LoVo (cell line): Measurements from ENCODE around the gene LMNTD2.

ENCODE experiments used
- DNase-seq: peaks from one replicate; pipeline ENCODE4 v3.0.0-alpha.2; 2016; ENCODE audit warnings: low spot score

LMNTD2 gene

DNA sequence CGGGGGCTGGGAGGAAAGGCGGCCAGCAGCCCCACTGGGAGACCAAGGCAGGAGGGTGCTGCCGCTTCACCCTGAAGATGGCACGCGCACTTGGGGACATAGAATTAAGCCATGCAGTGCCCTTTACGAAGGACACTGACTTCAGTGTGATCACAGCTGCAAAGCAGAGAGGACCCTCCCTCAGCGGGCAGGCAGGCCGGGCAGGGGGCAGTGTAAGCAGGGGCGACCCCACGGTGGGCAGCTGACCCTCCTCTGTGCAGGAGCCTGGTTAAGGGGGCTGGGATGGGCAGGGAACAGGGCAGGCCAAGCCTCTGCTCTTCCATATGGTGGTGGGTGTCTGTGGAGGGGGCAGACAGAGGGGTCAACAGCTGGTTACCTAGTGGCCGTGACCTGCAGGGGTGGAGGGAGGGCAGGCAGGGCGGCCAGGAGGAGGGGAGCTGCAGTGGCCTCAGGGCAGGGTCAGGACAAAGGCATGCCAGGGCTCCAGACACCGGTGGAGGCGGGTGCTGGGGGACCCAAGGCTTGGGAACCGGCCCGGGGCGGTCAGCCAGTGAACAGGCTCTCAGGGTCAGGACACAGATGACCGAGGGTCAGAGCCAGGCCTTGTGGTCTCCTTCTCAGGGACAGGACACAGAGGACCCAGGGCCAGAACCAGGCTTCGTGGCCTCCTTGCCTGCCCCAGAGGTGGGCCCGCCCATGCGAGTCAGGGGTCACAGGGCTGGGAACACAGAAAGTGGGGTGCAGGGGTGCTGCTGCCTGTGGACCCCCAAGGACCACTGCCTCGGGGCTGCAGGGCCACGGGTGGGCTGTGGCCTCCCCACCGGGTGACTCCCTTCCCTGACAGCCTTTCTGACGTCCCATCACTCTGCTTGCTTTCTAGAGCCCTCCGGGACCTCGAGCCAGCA, 7.2 kb downstream of the LMNTD2 start:
- no peak for DNase-seq

DNA sequence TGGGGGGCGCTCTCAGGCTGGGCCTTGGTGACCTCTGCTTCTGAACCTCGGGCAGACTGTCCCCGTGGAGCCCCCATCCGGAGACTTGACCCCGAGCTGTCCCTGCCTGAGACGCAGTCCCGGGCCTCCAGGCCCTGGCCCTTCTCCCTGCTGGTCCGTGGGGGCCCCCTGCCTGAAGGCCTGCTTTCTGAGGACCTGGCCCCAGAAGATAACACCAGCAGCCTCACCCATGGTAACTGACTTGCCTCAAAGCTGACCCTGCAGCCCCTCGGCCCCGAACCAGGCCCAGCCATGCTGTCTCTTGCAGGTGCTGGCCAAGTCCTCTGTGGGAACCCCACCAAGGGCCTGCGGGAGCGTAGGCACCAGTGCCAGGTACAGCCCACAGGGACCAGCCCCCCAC, 8.9 kb downstream of the LMNTD2 start:
- DNase-seq: no peak

DNA sequence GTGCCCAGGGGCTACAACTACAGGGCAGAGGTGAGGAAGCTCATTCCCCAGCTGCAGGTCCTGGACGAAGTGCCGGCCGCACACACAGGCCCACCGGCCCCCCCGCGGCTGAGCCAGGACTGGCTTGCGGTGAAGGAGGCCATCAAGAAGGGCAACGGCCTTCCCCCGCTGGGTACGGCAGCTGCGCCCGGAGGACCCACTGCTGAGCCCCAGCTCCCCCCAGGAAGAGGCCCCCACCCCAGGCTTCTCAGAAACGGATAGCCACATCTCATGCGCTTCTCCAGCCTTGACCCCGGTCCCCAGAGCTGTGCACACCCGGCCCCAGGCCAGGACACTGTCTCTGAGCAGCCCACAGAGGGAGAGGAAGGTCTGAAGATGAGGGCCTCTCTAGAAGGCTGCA, 9.4 kb downstream of the LMNTD2 start:
- no peak for DNase-seq

DNA sequence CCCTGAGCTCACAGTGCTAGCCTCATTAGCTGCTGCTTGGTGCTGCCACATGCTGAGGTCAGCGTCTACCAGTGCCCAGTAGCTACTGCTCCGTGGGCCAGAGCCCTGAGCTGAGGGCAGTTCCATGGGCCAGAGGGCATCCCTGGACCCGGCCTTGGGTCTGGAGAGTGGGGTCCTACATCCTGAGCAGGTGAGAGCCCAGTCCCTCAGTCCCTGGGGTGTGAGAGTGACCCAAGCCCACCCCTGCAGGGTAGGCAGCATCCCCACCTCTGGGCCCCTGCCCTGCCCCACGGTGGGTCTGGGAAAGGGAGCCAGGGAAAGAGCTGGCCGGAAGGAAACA, 9.8 kb downstream of the LMNTD2 start:
- no peak for DNase-seq

DNA sequence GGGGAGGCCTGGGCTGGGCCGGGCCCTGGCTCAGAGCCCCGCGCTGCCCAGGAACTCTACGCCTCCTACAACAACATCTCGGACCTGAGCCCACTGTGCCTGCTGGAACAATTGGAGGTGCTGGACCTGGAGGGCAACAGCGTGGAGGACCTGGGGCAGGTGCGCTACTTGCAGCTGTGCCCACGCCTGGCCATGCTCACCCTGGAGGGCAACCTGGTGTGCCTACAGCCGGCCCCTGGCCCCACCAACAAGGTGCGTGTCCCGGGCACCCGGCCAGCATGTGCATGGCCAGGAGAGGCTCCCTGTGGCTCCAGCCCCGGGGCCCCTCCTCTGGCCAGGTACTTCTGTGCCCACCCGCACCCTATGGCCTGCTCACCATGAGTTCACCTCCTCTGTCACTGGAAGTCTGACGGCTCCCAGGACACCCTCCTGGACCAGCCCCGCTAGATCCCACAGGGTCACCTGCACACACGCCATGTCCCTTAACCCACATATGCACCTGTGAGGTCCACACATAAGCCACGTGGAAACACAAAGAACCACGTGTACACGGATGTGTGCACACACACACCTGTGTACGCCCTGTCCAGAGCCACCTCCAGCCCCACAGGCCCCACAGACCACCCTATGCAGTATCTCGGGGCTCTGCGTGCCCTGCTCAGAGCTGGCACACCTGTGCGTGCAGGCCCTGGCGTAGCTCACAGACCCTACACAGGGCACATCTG, 10.4 kb downstream of the LMNTD2 start:
- no peak for DNase-seq

DNA sequence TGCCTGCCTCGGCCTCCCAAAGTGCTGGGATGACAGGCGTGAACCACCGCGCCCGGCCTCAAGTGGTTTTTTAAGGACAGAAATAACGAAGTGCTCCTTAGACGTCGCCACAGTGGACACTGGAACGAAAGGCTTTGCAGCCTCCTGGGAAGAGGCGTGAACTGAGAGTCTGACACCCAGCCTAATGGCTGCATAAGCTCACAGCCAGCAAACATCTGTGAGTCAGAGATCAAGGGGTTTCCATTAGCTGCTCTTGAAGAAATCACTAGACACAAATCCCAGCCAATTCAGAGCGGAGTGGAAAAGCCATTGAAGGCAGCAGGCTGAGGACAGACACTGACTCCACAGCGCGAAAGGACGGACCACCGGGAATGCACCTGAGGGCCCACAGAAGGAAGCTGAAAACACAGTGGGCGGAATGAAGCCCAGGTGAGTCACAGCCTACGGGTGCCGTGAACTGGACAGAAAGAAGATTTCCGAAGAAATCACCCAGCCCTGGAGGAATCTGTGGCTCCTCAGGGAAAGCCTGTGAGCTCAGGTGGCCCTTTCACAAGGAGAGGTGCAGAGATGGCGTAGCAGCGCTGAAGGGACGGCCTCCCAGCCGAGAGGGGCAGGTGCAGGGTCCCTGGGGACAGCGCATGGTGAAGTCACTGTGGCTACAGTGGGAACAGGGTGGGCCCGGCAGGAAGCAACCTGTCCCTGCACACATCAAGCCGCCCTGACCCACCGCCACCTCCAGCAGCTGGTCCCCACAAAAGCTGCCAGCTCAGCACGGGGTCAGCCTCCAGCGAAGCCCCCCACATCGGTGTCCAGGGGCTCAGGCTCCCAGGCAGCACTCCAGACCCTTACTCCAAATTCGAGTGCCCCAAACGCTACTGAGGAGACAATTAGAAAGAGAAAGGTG, 11.6 kb downstream of the LMNTD2 start:
- no peak for DNase-seq

DNA sequence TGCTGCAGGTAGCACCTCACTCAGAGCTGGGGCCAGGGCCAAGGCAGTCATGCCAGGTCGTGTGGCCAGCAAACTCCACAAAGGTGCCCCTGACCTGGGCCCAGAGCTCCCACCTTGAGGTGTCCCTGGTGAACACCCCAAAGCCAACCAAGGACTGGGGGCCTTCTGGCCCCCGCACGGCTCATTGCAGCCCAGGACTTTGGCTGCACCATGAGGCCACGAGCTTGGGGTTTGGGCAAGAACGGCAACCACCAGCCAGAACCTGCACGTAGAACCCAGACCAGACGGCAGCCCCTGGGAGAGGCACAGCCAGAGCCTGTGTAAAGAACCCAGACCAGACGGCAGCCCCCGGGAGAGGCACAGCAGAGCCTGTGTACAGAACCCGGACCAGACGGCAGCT, 15.4 kb downstream of the LMNTD2 start:
- no peak for DNase-seq

DNA sequence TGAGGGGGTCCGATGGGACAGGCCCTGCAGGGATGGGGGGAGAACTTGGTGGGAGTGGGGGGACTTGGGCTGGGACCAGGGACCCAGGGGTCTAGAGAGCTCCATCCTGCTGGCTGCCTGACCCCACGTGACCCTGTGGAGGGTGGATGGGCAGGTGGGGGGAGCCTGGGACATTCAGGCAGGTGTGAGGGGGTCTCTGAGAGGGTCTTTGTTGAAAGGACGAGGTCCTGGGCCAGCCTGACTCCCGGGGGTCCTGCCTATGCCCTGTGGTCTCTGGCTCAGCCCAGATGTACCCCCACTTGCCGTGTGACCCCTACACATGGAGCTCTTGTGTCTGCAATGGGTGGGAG, 15.7 kb downstream of the LMNTD2 start:
- no peak for DNase-seq

DNA sequence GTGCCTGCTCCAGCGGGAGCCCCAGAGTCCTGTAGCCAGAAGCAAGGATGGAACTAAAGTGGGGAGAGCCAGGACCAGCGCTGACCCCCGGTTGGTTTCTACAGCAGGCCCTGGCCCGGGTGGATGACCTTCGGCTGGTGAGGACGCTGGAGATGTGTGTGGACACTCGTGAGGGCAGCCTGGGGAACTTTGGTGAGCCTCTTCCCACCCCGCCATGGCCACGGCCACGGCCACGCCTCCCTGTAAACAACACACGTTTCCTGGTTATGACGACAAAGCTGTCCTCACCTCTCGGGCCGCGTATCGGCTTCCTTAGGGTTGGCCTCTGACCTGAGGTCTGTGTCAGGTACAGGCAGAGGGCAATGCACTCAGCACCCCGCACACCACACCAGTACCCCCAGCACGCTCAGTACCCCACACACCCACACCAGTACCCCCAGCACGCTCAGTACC, 19.1 kb downstream of the LMNTD2 start:
- DNase-seq: no peak

DNA sequence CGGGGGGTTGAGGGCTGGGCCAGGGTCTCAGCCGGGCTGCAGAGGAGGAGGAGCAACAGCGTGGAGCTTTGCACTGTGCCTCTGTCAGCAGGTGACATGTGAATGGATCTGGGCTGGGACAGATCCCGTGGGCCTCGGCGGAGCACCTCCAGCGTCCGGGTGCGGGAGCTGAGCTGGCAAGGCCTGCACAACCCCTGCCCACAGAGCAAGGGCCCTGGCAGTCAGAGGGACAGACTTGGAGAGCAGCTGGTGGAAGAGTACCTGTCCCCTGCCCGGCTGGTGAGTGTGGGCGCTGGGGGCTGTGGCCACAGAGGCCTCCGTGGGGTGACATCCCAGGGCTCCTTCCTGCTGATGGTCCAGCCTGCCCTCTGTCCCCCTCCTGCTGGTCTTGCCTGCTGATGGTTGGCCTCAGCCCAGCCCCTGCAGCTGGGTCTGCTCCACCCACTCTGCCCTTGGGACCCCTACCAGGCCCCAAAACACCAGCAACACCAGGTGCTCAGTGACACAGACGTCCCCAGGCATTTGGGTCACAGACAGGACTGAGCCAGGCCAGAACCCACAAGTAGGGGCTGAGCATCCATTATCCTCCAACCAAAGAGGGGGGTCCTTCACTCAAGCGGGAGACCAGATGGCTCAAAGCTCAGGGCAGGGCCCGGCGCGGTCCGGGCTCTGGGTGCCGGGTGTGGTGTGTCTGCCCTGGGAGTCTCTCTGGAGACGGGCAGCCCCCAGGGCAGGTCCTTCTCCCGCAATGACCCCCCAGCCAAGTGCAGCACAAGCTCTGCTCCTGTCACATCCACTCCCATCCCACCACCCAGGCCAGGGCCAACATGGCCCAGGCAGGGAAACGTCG, 19.7 kb downstream of the LMNTD2 start:
- no peak for DNase-seq

DNA sequence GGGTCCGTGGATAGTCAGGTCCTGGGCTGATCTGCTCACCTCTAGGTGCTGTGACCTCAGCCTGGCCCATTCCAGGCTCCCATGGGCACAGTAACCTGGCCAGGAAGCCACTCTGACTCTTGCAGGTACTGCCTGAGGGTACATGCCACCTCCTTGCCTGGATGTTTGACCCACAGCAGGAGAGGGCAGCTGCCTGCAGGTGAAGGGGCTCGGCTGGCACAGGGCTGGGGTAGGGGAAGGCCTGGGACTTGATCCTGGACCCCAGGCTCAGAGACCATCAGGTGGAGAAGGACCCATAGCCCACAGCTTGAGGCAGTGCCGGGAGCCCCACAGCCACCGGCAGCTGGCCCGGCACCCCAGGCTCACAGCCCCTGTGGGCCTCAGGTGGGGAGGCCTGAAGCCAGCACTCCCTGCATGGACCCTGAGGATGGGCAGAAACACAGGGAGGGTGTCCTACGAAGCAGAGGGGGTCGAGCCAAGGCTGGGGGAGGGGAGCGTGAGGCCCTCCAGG, 20.5 kb downstream of the LMNTD2 start:
- no peak for DNase-seq

DNA sequence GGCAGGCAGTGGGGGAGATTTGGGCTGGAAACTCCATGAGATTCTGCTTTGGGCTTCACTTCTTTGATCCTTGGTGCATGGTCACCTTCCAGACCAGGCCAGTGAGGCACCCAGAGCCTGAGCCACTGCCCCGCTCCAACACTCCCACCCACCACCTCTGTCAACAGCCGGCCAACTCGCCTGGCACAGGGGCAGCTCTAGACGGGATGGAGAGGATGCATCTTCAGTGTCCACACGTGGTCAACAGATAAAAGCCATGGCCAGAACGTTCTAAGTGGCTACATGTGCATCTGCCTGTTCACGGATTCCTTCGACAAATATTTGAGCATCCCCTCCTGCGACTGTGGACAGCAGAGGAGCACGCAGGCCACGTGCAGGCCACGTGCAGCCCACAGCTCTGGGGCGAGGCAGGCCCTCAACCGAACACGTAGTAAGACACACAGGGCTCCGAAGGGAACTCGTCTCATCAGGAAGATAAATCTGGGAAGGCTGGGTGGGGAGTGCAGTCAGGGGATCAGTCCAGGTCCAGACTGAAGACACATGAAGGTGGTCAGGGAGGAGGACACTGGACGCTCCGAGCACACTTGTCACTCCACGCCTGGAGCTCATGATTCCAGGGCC, 22.0 kb downstream of the LMNTD2 start:
- no peak for DNase-seq

DNA sequence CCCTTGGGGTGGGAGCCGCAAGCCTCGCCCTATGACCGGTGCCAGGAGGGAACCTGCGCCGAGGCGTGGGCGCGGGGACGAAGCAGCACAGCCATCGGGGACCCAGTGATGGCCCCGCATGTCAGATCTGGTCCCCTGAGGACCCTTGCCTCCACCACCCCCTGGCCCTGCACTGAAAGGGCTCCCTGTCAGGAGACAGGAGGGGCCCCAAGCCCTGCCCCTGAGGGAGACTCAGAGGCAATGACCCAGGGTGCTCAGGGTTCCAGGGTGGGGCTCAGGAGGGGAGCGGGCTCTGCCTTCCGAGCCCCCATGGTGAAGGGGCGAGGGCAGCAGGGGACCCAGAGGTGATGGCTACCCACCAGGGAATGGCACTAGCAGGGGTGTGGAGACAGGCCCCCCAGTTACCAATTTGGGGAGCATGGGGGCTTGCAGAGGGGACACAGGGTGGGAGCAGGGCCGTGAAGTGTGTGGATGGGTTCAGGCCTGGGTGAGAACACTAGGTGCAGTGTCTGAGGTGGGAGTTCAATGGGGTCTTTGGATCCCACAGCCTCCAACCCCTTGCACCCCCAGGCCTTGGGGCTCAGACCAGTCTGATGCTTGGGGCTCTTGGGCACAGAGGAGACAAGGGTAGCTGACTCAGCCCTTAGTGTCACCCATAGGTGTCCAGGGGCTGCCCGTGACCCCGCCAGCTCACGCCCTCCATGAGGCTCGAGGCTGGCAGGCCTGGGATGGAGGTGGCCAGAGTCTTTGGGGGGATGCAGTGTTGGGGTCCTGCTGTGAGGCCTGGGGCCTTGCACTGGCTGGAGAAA, 22.7 kb downstream of the LMNTD2 start:
- no peak for DNase-seq

DNA sequence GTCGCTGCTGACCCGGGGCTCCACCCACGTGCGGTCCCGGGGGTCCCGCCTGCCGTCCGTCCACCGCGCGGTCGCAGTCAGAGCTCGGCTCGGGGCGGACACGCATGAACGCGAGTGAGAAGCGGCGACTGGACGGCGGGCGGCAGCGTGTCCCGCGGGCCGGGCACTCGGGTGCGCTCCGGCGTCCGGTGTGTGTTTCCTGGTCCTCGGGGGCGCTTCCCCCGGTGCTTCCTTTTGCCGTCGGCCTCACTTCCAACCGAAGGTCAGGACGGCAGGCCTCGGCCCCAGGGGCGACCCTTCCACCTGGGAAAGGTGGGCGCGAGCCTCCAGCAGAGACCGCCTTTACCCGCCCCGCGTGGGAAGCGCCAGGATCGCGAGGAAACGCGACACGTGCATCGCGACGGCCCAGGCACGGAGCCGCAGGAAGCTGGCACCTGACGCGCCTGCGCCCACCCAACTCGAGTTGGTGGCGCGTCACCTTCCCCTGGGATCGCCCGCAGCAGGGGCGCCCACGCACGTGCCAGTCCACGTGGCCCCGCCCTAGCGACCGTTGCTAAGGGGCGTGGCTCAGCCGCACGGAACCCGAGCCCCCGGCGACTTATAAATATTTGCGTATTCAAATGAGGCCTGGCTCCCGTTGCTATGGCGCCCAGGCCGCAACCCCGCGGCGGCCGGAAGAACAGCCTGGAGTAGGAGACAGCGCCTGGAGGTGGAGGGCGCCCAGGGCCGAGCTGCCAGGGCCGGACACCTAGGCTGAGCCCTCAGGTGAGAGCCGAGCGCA, 23.5 kb downstream of the LMNTD2 start, which contains the start of gene LRRC56:
Gene LRRC56, plus strand, starts transcription at position 687 of the 781 bp plus-strand sequence. CDS start 3,158 bp downstream, outside the sequence.
- peak; percentile 89 for DNase-seq

DNA sequence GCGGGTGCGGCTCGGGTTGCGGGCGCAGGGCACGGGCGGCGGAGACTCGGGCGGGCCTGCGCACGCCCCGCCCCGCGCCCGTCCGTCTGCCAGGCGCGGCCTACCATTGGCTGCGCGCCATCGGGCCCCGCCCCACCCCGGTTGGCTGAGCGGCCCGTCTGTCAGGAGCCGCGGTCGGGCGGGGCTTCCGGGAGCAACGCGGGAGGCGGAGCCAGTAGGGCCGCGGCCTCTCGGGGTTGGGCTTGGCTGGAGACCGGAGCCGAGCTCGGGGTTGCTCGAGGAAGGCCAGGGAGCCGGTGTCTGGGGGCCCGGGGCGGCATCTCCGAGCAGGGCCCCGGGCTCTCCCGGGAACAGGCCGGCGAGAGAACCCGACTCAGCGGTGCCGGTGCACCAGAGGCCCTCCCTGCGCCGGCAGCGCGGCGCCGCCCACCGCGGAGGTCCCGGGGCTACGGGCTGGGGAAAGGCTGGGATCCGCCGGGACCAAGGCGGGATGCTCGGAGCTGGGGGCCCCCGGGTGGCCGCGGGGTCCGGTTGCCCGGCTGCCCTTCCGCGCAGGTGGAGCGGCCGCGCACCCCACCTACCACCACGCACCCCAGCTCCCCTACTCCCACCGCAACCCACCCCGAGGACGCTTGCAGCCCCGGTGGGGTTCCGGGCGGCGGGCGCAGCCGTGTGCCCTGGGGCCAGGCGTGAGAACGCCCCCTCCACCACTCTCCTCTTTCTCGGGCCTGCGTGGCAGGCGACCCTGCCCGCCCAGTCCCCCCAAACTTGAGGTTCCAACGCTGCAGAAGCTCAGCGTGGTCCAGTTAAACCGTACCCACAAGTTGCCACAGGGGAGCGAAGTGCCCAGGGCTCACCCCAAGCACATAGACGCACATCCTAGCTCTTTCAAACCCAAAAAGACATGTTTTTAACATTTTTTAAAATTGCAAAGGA, 24.8 kb downstream of the LMNTD2 start, which contains the start of gene HRAS:
Gene HRAS, minus strand, starts transcription at position 58 of the 936 bp plus-strand sequence.
- peak; percentile 97 for DNase-seq

DNA sequence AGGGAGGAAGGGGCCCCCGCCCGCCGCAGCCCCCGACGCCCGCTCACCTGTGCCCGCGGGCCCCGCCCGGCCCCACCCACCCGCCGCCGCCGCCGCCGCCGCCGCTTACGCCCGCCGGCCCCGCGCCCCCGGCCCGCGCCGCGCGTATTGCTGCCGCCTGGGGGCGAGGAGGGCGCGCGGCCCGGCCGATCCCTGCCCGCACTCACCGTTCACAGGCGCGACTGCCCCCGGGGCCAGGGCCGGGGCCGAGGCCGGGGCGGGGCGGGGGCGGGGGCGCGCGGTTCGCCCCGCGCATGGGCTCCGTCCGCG, 25.4 kb downstream of the LMNTD2 start:
- no peak for DNase-seq

DNA sequence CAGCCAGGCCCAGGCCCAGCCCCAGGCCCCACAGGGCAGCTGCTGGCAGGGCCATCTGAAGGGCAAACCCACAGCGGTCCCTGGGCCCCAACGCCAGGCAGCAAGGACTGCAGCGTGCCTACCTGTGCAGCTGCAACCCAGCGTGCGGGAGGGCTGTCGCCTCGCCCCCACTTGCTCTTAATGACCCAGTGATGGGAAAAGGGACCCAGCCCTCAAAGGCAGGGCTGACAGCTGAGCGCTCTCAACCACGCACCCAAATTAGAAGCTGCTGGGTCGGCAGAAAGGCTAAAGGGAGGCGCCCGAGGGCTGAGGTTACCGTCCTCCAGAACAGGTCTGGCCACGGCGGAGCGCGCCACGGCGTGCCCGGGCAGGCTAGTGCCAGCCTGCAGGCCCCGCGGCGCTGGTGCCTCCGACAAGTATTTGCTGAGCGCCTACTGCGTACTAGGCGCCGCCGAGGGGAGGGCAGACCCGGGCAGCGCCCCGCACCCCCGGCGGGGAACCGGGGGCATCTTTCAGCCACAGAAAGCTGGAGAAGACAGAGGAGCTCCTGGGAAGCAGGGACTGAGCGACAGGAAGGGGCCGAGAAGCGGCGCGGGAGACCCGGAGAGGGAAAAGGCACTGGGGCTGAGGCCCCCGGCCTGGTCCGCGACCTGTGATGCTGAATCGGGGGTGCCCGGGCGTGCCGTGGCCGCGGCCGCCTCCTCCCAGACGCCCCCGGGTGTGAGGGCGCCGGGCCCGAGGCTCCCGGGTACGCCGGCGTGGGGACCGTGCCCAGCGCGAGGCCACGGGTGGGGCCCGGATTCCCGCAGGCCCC, 25.9 kb downstream of the LMNTD2 start:
- DNase-seq: no peak
